DMS153 treated with DMSO at 0.1 percent for 48 hours (cell line): ENCODE data around the gene TBL1XR1.
"Not testable (repeated sequence)": the region's sequence is repeated elsewhere in the genome, so short reads cannot be mapped to it uniquely, and the experiment has no call there.

Experiments used
- DNase-seq: peaks from one replicate; lab custom pipeline; 2025; ENCODE audit not compliant: unreplicated experiment; lab: John Stamatoyannopoulos, UW

Gene TBL1XR1

GRCh38 chr3:177208781-177209180 is 11.5 kb upstream of the TBL1XR1 start:
- DNase-seq = peak; percentile 23

GRCh38 chr3:177208223-177208622 is 10.9 kb upstream of the TBL1XR1 start:
- no peak for DNase-seq

- DNase-seq = no peak
These were observed 9.7 kb upstream of the TBL1XR1 start for GRCh38 chr3:177206936-177207335.

- no peak for DNase-seq
These were observed 6.6 kb upstream of the TBL1XR1 start for GRCh38 chr3:177203689-177204395.

- not testable (repeated sequence) for DNase-seq
These were observed 5.7 kb upstream of the TBL1XR1 start for GRCh38 chr3:177203016-177203415.

- DNase-seq = no peak
These were observed 4.6 kb upstream of the TBL1XR1 start for GRCh38 chr3:177201700-177202397.

GRCh38 chr3:177199206-177199760 is 2.0 kb upstream of the TBL1XR1 start:
- DNase-seq = no peak

GRCh38 chr3:177197727-177198460 is 612 bp upstream of the TBL1XR1 start:
- no peak for DNase-seq

GRCh38 chr3:177196456-177197040 is 734 bp downstream of the TBL1XR1 start:
- no peak for DNase-seq

GRCh38 chr3:177196008-177196455 is 1.2 kb downstream of the TBL1XR1 start:
- peak; percentile 37 for DNase-seq

GRCh38 chr3:177195242-177195991 is 1.9 kb downstream of the TBL1XR1 start:
- DNase-seq = peak; percentile 52

GRCh38 chr3:177194299-177194698 is 3.0 kb downstream of the TBL1XR1 start:
- no peak for DNase-seq

- DNase-seq = no peak
These were observed 3.5 kb downstream of the TBL1XR1 start for GRCh38 chr3:177193688-177194268.

- not testable (repeated sequence) for DNase-seq
These were observed 4.0 kb downstream of the TBL1XR1 start for GRCh38 chr3:177193275-177193674.

GRCh38 chr3:177190756-177191681 is 6.3 kb downstream of the TBL1XR1 start:
- no peak for DNase-seq

GRCh38 chr3:177190184-177190583 is 7.1 kb downstream of the TBL1XR1 start:
- not testable (repeated sequence) for DNase-seq

GRCh38 chr3:177188325-177188724 is 9.0 kb downstream of the TBL1XR1 start:
- DNase-seq = not testable (repeated sequence)

GRCh38 chr3:177186306-177186705 is 11.0 kb downstream of the TBL1XR1 start:
- DNase-seq = no peak

- no peak for DNase-seq
These were observed 12.2 kb downstream of the TBL1XR1 start for GRCh38 chr3:177185035-177185574.
